Measurements from ENCODE around the gene SPO11. TPM values are rescaled to one million over a fixed set of nuclear protein-coding genes. Genes with fewer than 3 reads are reported as not detected.

Gene SPO11
- total RNA-seq, 5 donors from 2014 or later (not counting 1 experiment from before 2014, with no cell fraction given), result not detected

GRCh38 chr20:57308451-57309271, 20.9 kb upstream of the SPO11 start:
- 70% methylated on average over 8 of the region's 13 CpGs for WGBS (ENCODE audit: insufficient coverage)
- Mint-ChIP-seq H3K4me1 (no peaks in the 10 kb centered on the region), H3K27me3 (peaks cover 22 to 26% of the 10 kb centered on the region in 2 donors), H3K9me3 (no peaks in the 10 kb centered on the region), H3K36me3 (no peaks in the 10 kb centered on the region), H3K27ac (no peak overlapping the region), H3K4me3 (no peak overlapping the region)
- no peaks in the 10 kb centered on the region for H3K9me3 ChIP-seq
- H3K4me1 ChIP-seq (ENCODE audit: control insufficient read depth in 1 of 2, extremely low read depth in 1 of 2, insufficient read depth in 2 of 2, low read length in 2 of 2), result no peaks in the 10 kb centered on the region
- ChIA-PET POLR2A (no interaction called here), CTCF (no interaction called here)
- no peaks in the 10 kb centered on the region for H3K36me3 ChIP-seq (ENCODE audit: control insufficient read depth in 2 of 2, extremely low read depth in 1 of 2, insufficient read depth in 1 of 2, low read length in 1 of 2)
- ATAC-seq (replicated peaks in 1 of 4), result no peak
- peaks cover 0 to 31% of the 10 kb centered on the region in 2 experiments for H3K27me3 ChIP-seq (replicated peaks in 1 of 2; ENCODE audit: control insufficient read depth in 2 of 2, extremely low read depth in 1 of 2, insufficient read depth in 2 of 2, low read length in 1 of 2)
- H3K4me3 ChIP-seq (ENCODE audit: control insufficient read depth in 1 of 2, extremely low read depth in 1 of 2, low read length in 1 of 2), result no peak overlapping the region
- H3K27ac ChIP-seq (ENCODE audit: low read length), result no peak overlapping the region
- DNase-seq, result no peak

- ATAC-seq (replicated peaks in 1 of 4), result no peak
- H3K4me3 Mint-ChIP-seq, result no peak overlapping the region
These were observed 20.0 kb upstream of the SPO11 start for GRCh38 chr20:57309544-57310115.

GRCh38 chr20:57310821-57311514, 18.6 kb upstream of the SPO11 start:
- WGBS (ENCODE audit: insufficient coverage), result 81% methylated on average over 8 of the region's 11 CpGs
- DNase-seq (no peak), ATAC-seq (replicated peaks in 1 of 4) (no peak)
- CTCF ChIA-PET, result no interaction called here
- Mint-ChIP-seq H3K9me3 (no peaks in the 10 kb centered on the region), H3K27me3 (peaks cover 24 to 28% of the 10 kb centered on the region in 2 donors), H3K4me1 (no peaks in the 10 kb centered on the region), H3K36me3 (no peaks in the 10 kb centered on the region), H3K27ac (no peak overlapping the region), H3K4me3 (no peak overlapping the region)
- no peaks in the 10 kb centered on the region for H3K36me3 ChIP-seq (ENCODE audit: control insufficient read depth in 2 of 2, extremely low read depth in 1 of 2, insufficient read depth in 1 of 2, low read length in 1 of 2)
- no peaks in the 10 kb centered on the region for H3K9me3 ChIP-seq
- H3K4me1 ChIP-seq (ENCODE audit: control insufficient read depth in 1 of 2, extremely low read depth in 1 of 2, insufficient read depth in 2 of 2, low read length in 2 of 2), result no peaks in the 10 kb centered on the region
- no peak overlapping the region for H3K27ac ChIP-seq (ENCODE audit: low read length)
- POLR2A ChIA-PET, result no interaction called here
- H3K27me3 ChIP-seq (replicated peaks in 1 of 2; ENCODE audit: control insufficient read depth in 2 of 2, extremely low read depth in 1 of 2, insufficient read depth in 2 of 2, low read length in 1 of 2), result peaks cover 0 to 29% of the 10 kb centered on the region in 2 experiments
- H3K4me3 ChIP-seq (ENCODE audit: control insufficient read depth in 1 of 2, extremely low read depth in 1 of 2, low read length in 1 of 2), result no peak overlapping the region

More at GRCh38 chr20:57309544-57310115, 20.0 kb upstream of the SPO11 start:
- POLR2A ChIA-PET, result no interaction called here
- CTCF ChIA-PET, result no interaction called here
- Histone ChIP-seq H3K36me3 (ENCODE audit: control insufficient read depth in 2 of 2, extremely low read depth in 1 of 2, insufficient read depth in 1 of 2, low read length in 1 of 2) (no peaks in the 10 kb centered on the region), H3K27ac (ENCODE audit: low read length) (no peak overlapping the region), H3K9me3 (no peaks in the 10 kb centered on the region), H3K4me3 (ENCODE audit: control insufficient read depth in 1 of 2, extremely low read depth in 1 of 2, low read length in 1 of 2) (no peak overlapping the region), H3K27me3 (replicated peaks in 1 of 2; ENCODE audit: control insufficient read depth in 2 of 2, extremely low read depth in 1 of 2, insufficient read depth in 2 of 2, low read length in 1 of 2) (peaks cover 0 to 27% of the 10 kb centered on the region in 2 experiments), H3K4me1 (ENCODE audit: control insufficient read depth in 1 of 2, extremely low read depth in 1 of 2, insufficient read depth in 2 of 2, low read length in 2 of 2) (no peaks in the 10 kb centered on the region)
- Mint-ChIP-seq H3K9me3 (no peaks in the 10 kb centered on the region), H3K36me3 (no peaks in the 10 kb centered on the region), H3K27ac (no peak overlapping the region), H3K4me1 (no peaks in the 10 kb centered on the region), H3K27me3 (peaks cover 23 to 24% of the 10 kb centered on the region in 2 donors)
- no peak for DNase-seq
- WGBS (ENCODE audit: insufficient coverage), result 93% methylated on average over 5 of the region's 9 CpGs

GRCh38 chr20:57312138-57312537, 17.5 kb upstream of the SPO11 start:
- Histone ChIP-seq H3K4me3 (ENCODE audit: control insufficient read depth in 1 of 2, extremely low read depth in 1 of 2, low read length in 1 of 2) (no peak overlapping the region), H3K9me3 (no peaks in the 10 kb centered on the region), H3K27me3 (replicated peaks in 1 of 2; ENCODE audit: control insufficient read depth in 2 of 2, extremely low read depth in 1 of 2, insufficient read depth in 2 of 2, low read length in 1 of 2) (peaks cover 0 to 29% of the 10 kb centered on the region in 2 experiments), H3K27ac (ENCODE audit: low read length) (no peak overlapping the region), H3K4me1 (ENCODE audit: control insufficient read depth in 1 of 2, extremely low read depth in 1 of 2, insufficient read depth in 2 of 2, low read length in 2 of 2) (no peaks in the 10 kb centered on the region), H3K36me3 (ENCODE audit: control insufficient read depth in 2 of 2, extremely low read depth in 1 of 2, insufficient read depth in 1 of 2, low read length in 1 of 2) (no peaks in the 10 kb centered on the region)
- no peaks in the 10 kb centered on the region for H3K4me1 Mint-ChIP-seq
- ChIA-PET CTCF (no interaction called here), POLR2A (no interaction called here)
- H3K36me3 Mint-ChIP-seq, result no peaks in the 10 kb centered on the region
- H3K27me3 Mint-ChIP-seq, result peaks cover 22 to 23% of the 10 kb centered on the region in 2 donors
- H3K27ac Mint-ChIP-seq, result no peak overlapping the region
- ATAC-seq (replicated peaks in 1 of 4), result no peak
- 88% methylated on average over 5 of the region's 6 CpGs for WGBS (ENCODE audit: insufficient coverage)
- no peaks in the 10 kb centered on the region for H3K9me3 Mint-ChIP-seq
- no peak overlapping the region for H3K4me3 Mint-ChIP-seq
- no peak for DNase-seq

GRCh38 chr20:57313230-57313629, 16.4 kb upstream of the SPO11 start:
- Histone ChIP-seq H3K27ac (ENCODE audit: low read length) (no peak overlapping the region), H3K4me3 (ENCODE audit: control insufficient read depth in 1 of 2, extremely low read depth in 1 of 2, low read length in 1 of 2) (no peak overlapping the region), H3K4me1 (ENCODE audit: control insufficient read depth in 1 of 2, extremely low read depth in 1 of 2, insufficient read depth in 2 of 2, low read length in 2 of 2) (peaks cover 0 to 2% of the 10 kb centered on the region in 2 experiments), H3K27me3 (replicated peaks in 1 of 2; ENCODE audit: control insufficient read depth in 2 of 2, extremely low read depth in 1 of 2, insufficient read depth in 2 of 2, low read length in 1 of 2) (peaks cover 0 to 27% of the 10 kb centered on the region in 2 experiments), H3K9me3 (no peaks in the 10 kb centered on the region), H3K36me3 (ENCODE audit: control insufficient read depth in 2 of 2, extremely low read depth in 1 of 2, insufficient read depth in 1 of 2, low read length in 1 of 2) (no peaks in the 10 kb centered on the region)
- no peaks in the 10 kb centered on the region for H3K36me3 Mint-ChIP-seq
- no peak for DNase-seq
- ChIA-PET POLR2A (no interaction called here), CTCF (no interaction called here)
- peaks cover 13 to 15% of the 10 kb centered on the region in 2 donors for H3K27me3 Mint-ChIP-seq
- no peak for ATAC-seq (replicated peaks in 1 of 4)
- H3K4me1 Mint-ChIP-seq, result no peaks in the 10 kb centered on the region
- H3K4me3 Mint-ChIP-seq, result no peak overlapping the region
- H3K9me3 Mint-ChIP-seq, result no peaks in the 10 kb centered on the region
- no peak overlapping the region for H3K27ac Mint-ChIP-seq
- 29% methylated on average over 1 of the region's 5 CpGs for WGBS (ENCODE audit: insufficient coverage)

GRCh38 chr20:57313951-57314350, 15.7 kb upstream of the SPO11 start:
- Histone ChIP-seq H3K27ac (ENCODE audit: low read length) (no peak overlapping the region), H3K27me3 (replicated peaks in 1 of 2; ENCODE audit: control insufficient read depth in 2 of 2, extremely low read depth in 1 of 2, insufficient read depth in 2 of 2, low read length in 1 of 2) (peaks cover 0 to 25% of the 10 kb centered on the region in 2 experiments), H3K4me1 (ENCODE audit: control insufficient read depth in 1 of 2, extremely low read depth in 1 of 2, insufficient read depth in 2 of 2, low read length in 2 of 2) (peaks cover 0 to 4% of the 10 kb centered on the region in 2 experiments), H3K36me3 (ENCODE audit: control insufficient read depth in 2 of 2, extremely low read depth in 1 of 2, insufficient read depth in 1 of 2, low read length in 1 of 2) (no peaks in the 10 kb centered on the region), H3K4me3 (ENCODE audit: control insufficient read depth in 1 of 2, extremely low read depth in 1 of 2, low read length in 1 of 2) (no peak overlapping the region), H3K9me3 (no peaks in the 10 kb centered on the region)
- no CpG with 5 or more reads among the region's 5 CpGs for WGBS (ENCODE audit: insufficient coverage)
- H3K27ac Mint-ChIP-seq, result no peak overlapping the region
- POLR2A ChIA-PET, result no interaction called here
- DNase-seq (no peak), ATAC-seq (replicated peaks in 1 of 4) (no peak)
- no peaks in the 10 kb centered on the region for H3K36me3 Mint-ChIP-seq
- H3K9me3 Mint-ChIP-seq, result no peaks in the 10 kb centered on the region
- no peaks in the 10 kb centered on the region for H3K4me1 Mint-ChIP-seq
- H3K4me3 Mint-ChIP-seq, result no peak overlapping the region
- H3K27me3 Mint-ChIP-seq, result peaks cover 14 to 19% of the 10 kb centered on the region in 2 donors
- CTCF ChIA-PET, result interaction anchor here in 1 of 2 donors (0.6 kb wide), 1 partner anchor 20 kb away, joined by 3 read pairs; no protein-coding TSS in a partner anchor
